ENCODE measurements around the gene ETFA.

GRCh38 chr15:76190751-76191538, 120.3 kb downstream of the ETFA start:
- TF ChIP-seq CTCF (IDR thresholded peaks at IDR 0.05) (peak; percentile 73 to 92 (median 86)), POLR2A (IDR thresholded peaks at IDR 0.05) (no peak)
